Anterior cingulate cortex (tissue), 58 donors: ENCODE results near the gene CD46.
"Not testable (repeated sequence)": the region's sequence is repeated elsewhere in the genome, so short reads cannot be mapped to it uniquely, and the experiment has no call there.

Experiments used
- DNase-seq, 58 donors: peaks; one replicate each; lab custom pipeline; 2025; lab: John Stamatoyannopoulos, UW

The CD46 gene

DNA sequence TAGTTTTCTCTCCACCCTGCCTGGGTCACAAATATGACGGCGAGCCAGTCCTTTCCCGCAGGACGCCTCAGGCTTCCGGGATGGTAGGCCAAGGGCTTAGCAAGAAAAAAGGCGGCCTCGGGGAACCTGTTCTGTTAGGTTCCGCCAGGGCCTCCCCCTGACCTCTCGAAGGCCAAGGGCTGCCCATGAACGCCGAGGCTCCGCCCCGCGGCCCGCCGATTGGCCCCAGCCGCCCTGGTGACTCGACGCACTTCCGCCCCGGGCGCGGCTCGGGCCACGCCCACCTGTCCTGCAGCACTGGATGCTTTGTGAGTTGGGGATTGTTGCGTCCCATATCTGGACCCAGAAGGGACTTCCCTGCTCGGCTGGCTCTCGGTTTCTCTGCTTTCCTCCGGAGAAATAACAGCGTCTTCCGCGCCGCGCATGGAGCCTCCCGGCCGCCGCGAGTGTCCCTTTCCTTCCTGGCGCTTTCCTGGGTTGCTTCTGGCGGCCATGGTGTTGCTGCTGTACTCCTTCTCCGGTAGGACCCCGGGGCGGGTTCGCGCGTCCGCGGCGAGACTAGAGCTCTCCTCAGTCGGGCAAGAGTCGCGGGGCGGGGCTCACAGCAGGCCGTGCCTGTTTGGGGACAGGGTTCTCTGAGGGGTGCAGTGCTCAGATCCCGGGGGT lies at the start of gene CD46:
Gene CD46 (plus strand): TSS at position 265 of the 666 bp plus-strand sequence. CDS start 159 bp downstream, at position 424.
- peak; percentile 61 to 94 (median 88) for DNase-seq

DNA sequence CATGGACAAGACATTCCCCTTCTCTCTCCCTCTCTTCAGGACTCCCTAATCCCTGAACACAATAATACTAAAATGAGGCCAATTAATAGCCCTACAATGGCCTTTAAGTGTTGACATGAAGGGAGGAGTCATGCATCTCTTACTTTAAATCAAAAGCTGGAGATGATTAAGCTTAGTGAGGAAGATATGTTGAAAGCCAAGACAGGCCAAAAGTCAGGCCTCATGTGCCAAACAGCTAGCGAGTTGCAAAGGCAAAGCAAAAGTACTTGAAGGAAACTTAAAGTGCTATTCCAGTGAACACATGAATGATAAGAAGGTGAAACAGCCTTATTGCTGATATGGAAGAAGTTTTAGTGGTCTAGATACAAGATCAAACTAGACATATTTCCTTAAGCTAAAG lies 49.5 kb upstream of the CD46 start:
- DNase-seq: no peak

DNA sequence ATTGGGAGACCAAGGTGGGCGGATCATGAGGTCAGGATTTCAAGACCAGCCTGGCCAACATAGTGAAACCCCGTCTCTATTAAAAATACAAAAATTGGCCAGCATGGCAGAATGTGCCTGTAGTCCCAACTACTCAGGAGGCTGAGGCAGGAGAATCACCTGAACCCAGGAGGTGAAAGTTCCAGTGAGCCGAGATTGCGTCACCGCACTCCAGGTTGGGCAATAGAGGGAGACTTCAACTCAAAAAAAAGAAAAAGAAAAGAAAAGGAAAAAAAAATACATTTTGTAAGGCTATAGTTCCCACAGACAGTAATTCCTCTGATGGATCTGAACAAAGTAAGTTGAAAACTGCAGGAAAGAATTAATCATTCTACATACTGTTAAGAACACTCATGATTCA lies 48.1 kb upstream of the CD46 start:
- no peak for DNase-seq

DNA sequence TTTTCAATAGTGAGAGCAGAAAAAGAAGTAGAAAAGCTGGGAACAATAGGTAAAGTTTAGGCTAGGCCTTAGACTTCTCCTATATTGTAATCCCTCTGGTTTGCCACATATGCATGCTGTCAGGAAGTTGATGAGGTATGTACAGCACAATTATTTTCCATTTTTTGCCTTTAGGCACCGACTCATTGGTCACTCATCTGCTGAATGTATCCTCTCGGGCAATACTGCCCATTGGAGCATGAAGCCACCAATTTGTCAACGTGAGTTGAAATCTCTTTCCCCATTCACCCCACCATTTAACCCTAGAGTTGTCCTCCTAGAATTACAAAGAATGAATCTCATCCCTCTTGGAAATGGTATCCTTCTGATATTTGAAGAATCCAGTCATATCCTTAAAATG lies 43.9 kb upstream of the CD46 start:
- DNase-seq: not testable (repeated sequence)

DNA sequence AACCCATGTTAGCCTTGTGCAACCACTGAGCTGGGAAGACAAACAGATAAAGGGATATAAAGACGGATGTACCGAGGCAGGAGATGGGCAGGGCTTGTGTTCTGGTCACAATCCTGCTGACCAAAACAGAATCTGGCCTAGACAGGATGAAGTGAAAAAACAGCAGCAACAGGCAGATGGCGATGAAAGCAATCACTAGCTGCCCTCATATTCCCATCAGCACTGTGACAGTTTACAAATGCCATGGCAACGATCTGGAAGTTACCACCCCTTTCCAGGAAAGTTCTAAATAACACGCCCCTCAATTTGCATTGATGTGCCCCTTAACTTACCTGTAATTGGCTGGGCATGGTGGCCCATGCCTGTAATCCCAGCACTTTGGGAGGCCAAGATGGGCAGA lies 40.6 kb upstream of the CD46 start:
- no peak for DNase-seq

DNA sequence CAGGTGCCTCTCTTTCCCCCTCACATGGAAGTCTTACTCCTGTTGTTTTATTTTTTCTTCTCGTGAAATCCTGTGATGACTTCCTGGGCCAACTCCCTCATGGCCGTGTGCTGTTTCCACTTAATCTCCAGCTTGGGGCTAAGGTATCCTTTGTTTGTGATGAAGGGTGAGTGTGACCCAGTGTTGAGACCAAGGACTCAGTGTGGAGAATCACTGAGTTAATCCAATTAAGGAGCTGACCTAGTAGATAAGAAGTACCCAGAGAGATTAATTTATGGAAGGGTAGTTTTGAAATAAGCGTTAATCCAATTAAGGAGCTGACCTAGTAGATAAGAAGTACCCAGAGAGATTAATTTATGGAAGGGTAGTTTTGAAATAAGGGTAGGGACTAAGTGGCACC lies 39.2 kb upstream of the CD46 start:
- not testable (repeated sequence) for DNase-seq

DNA sequence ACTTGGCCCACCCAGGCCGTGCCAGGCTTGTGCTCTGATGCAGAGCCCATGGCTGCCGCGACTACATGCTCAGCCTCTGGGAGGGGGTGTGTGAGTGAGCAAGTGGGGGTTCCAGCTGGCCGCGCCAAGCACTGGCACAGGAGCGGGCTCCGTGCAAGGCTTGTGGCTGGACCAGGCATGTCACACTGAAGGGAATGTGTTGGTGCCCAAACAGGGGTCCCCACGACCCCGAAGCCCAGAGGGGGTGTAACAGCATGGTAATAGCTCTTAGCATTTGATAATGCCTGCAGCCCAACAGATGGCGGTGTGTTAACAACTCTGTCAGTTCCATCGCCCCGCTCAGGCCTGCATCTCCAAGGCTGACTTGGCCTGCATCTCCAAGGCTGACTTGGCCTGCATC lies 38.3 kb upstream of the CD46 start:
- no peak for DNase-seq

DNA sequence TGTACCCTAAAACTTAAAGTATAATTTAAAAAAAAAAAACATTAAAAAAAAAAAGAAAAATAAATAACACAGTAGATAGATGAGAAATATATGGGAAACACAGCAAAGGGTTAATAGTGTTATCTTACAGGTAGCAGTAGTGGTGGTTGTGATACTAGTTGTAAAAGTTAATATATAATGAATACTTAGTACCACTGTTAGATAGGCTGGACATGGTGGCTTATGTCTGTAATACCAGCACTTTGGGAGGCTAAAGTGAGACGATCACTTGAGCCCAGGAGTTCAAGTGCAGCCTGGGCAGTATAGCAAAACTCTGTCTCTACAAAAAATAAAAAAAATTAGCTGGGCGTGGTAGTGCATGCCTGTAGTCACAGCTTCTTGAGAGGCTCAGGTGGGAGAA lies 32.6 kb upstream of the CD46 start:
- DNase-seq: no peak

DNA sequence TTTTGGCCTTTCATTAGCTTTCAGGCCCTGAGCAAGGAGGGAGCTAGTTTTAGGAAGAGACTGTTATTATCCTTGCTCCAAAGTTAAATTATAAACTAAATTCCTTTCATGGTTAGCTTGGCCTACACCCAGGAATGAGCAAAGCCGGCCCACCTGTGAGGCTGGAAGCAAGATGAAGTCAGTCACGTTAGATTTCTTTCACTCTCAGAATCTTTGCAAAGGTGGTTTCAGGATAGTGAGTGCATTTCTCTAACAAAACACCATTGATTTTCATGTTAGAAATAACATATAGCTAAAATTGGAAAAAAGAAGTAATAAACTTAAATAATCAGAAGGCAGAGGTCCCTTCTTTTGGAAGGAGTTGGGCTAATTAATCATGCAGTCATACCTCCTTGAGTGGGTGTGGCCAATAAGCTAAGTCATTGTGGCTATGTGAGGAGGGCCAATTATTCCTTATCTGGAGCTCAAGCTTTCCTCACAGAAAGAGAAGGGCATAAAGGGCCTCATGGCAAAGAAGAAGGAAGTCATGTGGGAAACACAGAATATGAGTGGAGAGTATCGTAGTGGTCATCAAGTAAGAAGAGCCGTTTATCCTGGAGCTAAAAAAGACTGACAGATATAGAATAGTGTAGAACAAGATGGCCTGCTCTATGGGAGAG lies 23.5 kb upstream of the CD46 start:
- not testable (repeated sequence) for DNase-seq

DNA sequence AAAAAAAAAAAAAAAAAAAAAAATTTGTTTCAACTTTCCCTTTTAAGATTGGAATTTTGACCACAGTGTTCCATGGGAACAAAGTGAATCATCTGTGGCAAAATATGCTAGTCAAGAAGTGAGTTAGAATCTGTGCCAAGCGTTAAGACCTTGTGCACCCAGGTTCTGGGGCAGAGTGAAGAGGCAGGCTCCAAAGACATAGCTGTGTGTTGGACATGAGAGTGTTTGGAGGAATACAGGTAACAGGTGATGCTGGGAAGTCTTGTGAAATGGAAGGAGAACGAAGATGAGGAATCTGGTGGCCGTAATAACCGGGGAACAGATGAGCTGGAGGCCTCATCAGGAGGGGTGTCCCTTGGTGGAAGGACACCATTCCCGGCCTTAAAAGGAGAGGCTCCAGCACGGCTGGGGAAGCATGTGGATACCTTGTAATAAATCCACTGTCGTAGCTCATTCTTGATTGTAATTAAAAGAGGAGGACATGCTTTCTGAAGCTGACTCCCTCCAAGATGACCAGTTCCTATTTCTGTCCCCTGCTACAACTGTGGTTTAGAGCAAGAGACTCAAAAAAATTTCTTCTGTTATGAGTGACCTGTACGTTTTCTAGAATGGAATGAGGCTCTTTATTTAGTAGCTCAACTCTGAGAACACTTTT lies 14.2 kb upstream of the CD46 start:
- not testable (repeated sequence) for DNase-seq

DNA sequence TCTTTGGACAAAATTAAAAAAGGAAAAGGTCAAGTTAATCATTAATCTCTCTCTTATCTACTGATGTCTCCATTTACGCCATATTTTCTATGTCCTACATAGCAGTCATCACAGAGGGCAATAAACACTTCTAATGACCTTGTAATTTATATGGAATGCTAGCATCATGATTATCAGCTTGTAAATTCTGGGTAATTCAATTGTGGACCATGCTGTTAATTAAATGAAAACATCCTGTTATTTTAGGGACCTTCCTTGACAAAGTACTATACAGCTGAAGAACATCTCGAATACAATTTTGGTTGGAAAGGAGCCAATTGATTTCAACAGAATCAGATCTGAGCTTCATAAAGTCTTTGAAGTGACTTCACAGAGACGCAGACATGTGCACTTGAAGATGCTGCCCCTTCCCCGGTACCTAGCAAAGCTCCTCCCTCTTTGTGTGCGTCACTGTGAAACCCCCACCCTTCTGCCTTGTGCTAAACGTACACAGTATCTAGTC lies 13.6 kb upstream of the CD46 start:
- DNase-seq: not testable (repeated sequence)

DNA sequence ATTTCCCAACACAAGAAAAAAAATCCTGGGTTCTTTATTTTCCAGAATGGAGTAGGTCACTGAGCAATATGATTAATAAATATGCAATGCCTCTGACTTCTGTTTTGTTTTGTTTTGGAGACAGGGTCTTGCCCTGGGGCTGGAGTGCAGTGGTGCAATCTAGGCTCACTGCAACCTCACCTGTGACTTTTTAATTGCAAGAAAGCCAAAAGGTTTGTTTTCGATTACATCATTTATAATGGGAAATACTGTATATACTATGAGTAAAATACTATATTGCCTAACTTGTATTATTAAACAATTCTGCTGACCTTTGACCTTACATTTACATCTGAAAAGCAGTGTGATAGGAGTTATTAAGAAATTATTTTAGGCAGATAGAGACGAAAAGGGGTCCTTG lies 11.6 kb upstream of the CD46 start:
- no peak for DNase-seq

DNA sequence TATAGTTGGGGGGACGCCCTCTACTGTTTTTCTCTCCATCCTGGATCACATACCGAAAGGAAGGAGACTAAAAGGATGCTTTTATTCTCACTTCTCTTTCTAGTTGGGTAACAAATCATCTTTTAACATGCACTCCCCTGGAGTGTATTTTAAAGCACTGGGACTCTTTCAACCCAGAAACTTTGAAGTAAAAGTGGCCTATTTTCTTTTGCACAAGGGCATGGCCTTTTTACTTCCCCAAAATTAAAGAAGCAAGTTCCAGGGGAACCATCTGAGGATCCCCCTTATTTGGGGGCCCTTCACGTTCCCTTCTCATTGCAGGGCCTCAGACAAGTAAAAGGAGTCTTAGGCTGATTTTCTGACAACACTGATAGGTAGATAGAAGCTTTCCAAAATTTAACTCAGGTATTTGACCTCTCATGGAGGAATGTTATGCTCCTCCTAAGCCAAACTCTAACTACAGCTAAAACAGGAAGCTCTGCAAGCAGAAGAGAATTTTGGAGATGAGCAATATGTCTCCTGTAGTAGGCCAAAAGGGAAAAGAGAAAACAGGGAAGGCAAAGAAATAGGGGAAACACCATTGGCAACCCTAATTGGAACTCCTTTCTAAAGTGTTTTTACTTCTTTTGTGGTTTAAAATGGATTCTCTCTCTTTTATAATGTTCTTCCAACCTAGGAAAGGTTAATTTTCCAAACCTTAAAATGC lies 8.9 kb upstream of the CD46 start:
- DNase-seq: no peak

DNA sequence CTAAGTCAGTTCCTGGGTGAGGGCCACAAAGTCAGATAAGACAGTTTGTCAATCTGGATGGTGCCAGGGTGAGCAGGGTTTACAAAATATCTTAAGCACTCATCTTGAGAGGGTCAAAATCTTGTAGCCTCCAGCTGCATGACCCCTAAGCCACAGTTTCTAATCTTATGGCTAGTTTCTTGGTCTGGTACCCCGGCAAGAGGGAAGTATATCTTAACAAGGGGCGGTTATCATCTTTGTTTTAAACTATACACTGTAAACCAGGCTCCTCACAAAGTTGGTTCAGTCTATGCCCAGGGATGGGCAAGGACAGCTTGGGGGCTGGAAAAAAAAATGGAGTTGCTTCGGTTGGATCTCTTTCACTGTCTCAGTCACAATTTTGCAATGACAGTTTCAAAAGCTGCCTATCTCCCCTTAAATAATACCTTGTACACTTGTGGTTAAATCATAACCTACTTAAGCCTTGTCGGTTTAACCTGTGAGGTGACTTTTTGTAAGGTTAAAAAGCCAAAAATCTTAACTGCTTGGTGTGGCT lies 7.8 kb upstream of the CD46 start:
- DNase-seq: no peak

DNA sequence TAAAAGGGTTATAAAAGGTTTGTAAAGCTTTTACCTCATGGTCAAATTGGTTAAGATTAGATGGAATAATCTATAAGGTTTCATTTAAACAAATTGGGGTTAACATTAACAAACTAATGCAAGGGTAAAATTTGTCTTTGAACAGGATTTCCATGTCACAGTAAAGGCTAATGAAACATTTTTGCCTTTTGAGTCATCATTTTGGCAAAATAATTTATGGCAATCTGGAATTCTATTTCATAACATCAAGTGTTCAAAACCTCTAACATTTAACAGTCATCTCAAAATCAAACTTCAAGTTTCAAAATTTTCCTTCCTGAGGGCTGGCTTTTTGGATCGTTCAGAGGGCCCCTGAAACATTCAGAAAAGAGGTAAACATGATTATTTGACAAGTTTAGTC lies 6.6 kb upstream of the CD46 start:
- DNase-seq: no peak

DNA sequence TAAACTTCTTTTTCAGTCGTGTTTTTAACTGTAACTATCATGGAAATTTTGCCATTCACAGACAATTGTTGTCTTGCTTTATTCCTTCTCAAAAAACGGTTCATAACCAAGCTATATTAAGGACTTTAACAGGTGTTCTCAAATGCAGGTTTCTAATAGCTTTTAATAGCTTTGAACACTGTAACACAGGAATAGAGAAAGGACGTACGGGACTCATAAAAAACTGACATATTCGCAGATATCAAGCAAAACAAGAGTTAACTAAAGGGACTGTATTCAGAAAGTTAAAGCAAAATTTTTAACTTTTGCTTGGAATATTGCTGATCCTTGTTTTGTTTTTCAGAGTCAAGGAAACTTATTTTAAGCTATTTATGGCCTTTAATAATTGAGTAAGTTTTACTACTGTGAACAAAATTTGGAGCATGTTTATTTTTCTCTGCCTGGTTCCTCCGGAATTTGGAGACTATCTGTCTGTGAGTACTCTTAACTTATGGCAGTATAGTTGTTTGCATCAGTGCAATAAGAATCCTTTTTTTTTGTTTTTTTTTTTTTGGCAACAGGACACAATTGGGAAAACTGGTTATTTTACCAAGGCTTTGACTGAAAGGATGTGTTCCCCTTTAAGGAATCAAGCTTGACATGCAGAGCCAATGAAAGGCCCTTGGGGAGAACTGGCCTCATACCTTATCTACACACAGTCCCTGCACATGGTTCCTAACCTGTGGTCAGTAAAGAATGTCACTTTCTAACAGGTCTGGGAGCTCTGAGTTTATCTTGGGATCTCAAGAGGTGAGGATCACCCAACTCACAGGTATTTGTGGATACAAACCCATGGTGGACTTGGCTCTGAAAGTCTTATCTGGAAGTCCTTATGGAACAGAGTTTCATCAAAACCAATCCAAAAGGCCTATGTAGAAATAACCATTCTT lies 5.8 kb upstream of the CD46 start:
- no peak for DNase-seq

DNA sequence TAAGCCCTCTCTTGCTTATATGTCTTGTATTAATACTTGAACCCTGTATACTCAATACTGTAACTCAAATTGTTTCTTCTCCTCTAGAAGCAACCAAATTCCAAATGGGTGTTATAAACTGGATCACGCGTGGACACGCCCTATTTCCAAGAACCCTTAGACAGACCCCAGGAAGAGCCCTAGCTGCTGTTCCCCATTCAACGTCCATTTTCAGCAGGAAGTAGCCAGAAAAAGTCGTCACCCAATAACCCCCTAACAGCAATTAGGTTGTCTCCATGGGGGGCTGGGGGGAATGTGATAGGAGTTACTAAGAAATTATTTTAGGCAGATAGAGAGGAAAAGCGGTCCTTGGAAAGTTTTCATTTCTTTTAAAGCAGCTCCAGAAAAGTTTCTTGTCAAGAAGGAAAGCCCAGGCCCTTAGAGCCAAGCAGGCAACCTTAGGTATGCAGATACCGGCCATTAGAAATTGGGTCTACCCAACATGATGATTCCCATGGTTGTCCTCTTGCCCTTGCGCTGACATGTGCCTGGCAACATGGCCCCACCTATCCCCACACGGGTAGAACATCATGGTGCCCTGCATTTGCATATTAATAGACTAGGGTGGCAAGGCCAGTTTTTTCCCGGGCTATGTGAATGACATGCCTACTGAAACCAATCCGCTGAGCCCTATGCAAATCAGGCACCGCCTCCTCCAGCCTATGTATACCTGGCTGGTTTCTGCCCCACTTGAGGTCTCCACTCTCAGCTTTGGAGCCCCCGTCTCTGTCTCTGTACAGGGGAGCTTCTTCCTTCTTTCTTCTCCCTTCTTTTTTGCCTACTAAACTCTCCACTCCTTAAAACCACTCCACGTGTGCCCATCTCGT lies 4.0 kb upstream of the CD46 start:
- DNase-seq: no peak

DNA sequence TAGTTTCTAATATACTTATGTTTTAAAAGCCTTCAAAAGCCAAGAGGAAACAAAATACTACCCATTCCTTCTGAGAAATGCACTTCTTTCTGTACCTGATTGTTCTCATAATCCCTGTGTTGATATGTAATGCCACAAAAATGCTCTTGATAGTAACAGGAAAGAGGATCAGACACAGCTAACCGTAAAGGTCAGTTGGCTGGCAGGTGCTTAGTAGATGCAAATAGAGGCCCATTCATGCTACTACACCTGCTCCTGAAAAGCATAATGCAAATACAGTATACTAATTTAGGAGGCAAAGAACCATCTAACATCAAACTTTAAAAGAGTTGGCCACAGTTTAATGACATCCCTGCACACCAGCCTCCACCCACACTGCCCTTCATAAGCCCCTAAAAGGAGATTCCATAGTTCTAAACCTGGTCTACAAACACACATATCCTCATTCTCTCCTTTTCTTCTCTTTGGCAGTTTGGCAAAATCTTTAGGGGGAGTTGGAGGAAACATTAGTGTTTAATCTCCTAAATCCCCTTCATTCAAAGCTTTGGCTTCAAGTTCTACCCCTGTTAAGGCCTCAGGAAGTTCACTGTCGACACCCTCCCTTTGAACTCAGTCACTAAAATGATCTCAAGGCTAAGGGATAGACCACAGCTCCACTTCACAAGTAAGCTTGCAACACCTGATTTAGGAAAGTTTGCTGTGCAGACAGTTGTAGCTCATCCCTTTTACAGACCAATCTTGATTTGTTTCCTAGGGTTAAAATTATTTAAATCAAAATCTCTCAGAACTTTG lies 2.9 kb upstream of the CD46 start:
- DNase-seq: no peak
